ENCODE data around the gene ZNF559. TPM values are rescaled to one million over a fixed set of nuclear protein-coding genes. Genes with fewer than 3 reads are reported as not detected.

The ZNF559 gene
- total and polyA plus RNA-seq, 2 of the 8 experiments (the other 6 are each of a cell fraction or from before 2014, with no cell fraction given), result 10.2 to 17.6 TPM

DNA sequence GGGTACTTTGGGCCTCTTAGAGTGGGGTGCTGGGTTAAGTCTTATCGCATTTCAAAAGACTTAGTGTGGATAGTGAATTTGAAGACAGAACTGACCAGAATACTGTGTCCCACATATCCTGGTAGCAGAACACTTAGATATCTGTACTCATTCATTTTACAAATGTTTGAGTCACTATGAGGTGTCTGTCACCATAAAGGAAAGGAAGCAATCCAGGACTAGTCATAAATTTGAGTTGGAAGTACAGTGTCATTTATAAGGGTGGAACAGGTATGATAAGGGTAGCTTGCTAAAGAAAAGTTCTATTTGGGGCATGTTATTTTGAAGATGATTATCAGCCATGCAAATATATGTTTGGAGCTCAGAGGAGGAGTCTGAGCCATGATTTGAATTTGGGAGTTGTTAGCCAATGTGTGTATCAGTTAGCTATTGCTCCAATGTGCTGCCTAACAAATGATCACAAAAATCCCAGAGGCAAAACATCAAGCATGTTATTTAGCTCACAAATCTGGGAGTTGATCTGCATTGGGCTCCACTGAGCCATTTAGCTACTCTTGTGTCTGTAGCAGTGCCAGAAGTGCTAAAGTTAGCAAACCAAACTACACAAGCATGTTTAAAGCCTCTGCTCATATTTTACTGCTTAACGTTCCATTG is 34.6 kb upstream of the ZNF559 start:
- Histone ChIP-seq H2BK20ac (ENCODE audit: low read length) (no peak overlapping the region), H3K27ac (ENCODE audit: low read depth, low read length) (no peak overlapping the region), H3K4me1 (replicated peaks in 1 of 4; ENCODE audit: control insufficient read depth in 3 of 4, insufficient read depth in 4 of 4, low read length in 3 of 4) (no peaks in the 10 kb centered on the region), H2BK15ac (ENCODE audit: low read length) (no peak overlapping the region), H3K4ac (replicated peaks; ENCODE audit: insufficient read length, low read depth, low read length) (no peak overlapping the region), H2AFZ (ENCODE audit: low read length) (no peak overlapping the region), H4K8ac (ENCODE audit: extremely low read depth, insufficient read depth, low read length) (no peak overlapping the region), H3K79me2 (ENCODE audit: control insufficient read depth in 1 of 2, insufficient read depth in 2 of 2, low read length in 2 of 2) (no peaks in the 10 kb centered on the region), H2AK5ac (ENCODE audit: low read depth, low read length) (no peak overlapping the region), H4K20me1 (replicated peaks in 1 of 2; ENCODE audit: control insufficient read depth in 1 of 2, insufficient read depth in 2 of 2, low read length in 2 of 2) (no peaks in the 10 kb centered on the region), H2BK5ac (ENCODE audit: low read depth, low read length) (no peak overlapping the region), H3K27me3 (replicated peaks in 1 of 4; ENCODE audit: control insufficient read depth in 3 of 4, extremely low read depth in 1 of 4, insufficient read depth in 3 of 4, low read length in 3 of 4) (no peaks in the 10 kb centered on the region), H3K23me2 (ENCODE audit: low read depth, low read length) (no peaks in the 10 kb centered on the region), H3K56ac (replicated peaks; ENCODE audit: insufficient read length, low read depth, low read length) (no peak overlapping the region), H4K91ac (replicated peaks; ENCODE audit: insufficient read length, low read length) (no peak overlapping the region), H4K5ac (ENCODE audit: insufficient read length, low read depth, low read length) (no peak overlapping the region), H3K36me3 (ENCODE audit: control insufficient read depth in 2 of 4, insufficient read depth in 4 of 4, low read length in 3 of 4) (no peaks in the 10 kb centered on the region; a peak in 1 of 8 replicates), H3K79me1 (ENCODE audit: low read depth, low read length) (no peaks in the 10 kb centered on the region), H3K4me2 (ENCODE audit: insufficient read depth in 1 of 2, low read depth in 2 of 2, low read length in 2 of 2) (no peak overlapping the region), H2BK12ac (ENCODE audit: low read depth, low read length) (no peak overlapping the region), H3K4me3 (ENCODE audit: extremely low read depth in 1 of 4, insufficient read depth in 2 of 4, low read depth in 3 of 4, low read length in 4 of 4) (no peak overlapping the region), H2BK120ac (replicated peaks; ENCODE audit: low read depth, low read length) (no peak overlapping the region), H3K23ac (ENCODE audit: insufficient read length) (no peak overlapping the region), H3K14ac (ENCODE audit: insufficient read length) (no peak overlapping the region), H3K18ac (ENCODE audit: extremely low read depth, low read length) (no peak overlapping the region), H3K9ac (replicated peaks in 1 of 4; ENCODE audit: extremely low read depth in 1 of 4, low read depth in 3 of 4, low read length in 3 of 4) (no peak overlapping the region), H3K9me3 (ENCODE audit: insufficient read depth in 2 of 2, low read depth in 1 of 2, low read length in 1 of 2) (peaks cover 55 to 74% of the 10 kb centered on the region in 2 experiments)
- DNase-seq (ENCODE audit: low read depth in 1 of 2, low spot score in 2 of 2), result no peak
- CTCF ChIA-PET (ENCODE audit: partially characterized antibody), result interaction anchor here (0.8 to 1.6 kb wide), 3 partner anchors 11 to 301 kb away, joined by 3 to 5 read pairs (median 3); no protein-coding TSS in a partner anchor
- POLR2A ChIA-PET (ENCODE audit: partially characterized antibody), result no interaction called here
- TF ChIP-seq EZH2 (IDR thresholded peaks at IDR 0.05; ENCODE audit: low read depth, low read length, severe bottlenecking) (no peak), SUZ12 (IDR thresholded peaks at IDR 0.05; ENCODE audit: low read length) (no peak), BRCA1 (IDR thresholded peaks at IDR 0.05; ENCODE audit: low read depth, low read length) (no peak), NANOG (IDR thresholded peaks at IDR 0.05; ENCODE audit: insufficient read depth, low read depth, low read length, poor library complexity, severe bottlenecking) (no peak), CHD2 (IDR thresholded peaks at IDR 0.05; ENCODE audit: low read length) (no peak), KDM1A (IDR thresholded peaks at IDR 0.05; ENCODE audit: borderline replicate concordance, low read length) (no peak), ATF2 (IDR thresholded peaks at IDR 0.05; ENCODE audit: low read length) (no peak), TCF12 (IDR thresholded peaks at IDR 0.05; ENCODE audit: low read depth, low read length) (no peak), BCL11A (IDR thresholded peaks at IDR 0.05; ENCODE audit: low read depth in 2 of 2, low read length in 2 of 2) (no peak)
- no peak for FAIRE-seq
- 82% methylated on average over 2 of the region's 2 CpGs; no CpG with 5 or more reads in 1 of the 2 experiments for WGBS, 2 experiments (ENCODE audit: extremely low coverage in 1 of 2, insufficient coverage in 1 of 2, insufficient read length in 1 of 2, insufficient replicate concordance in 2 of 2, low coverage in 1 of 2, low lambda C conversion rate in 2 of 2, missing lambda C conversion rate in 1 of 2)

All from H1 (cell line).